Frontal cortex (tissue), 4 donors: Measurements from ENCODE around the gene GPR157. TPM values are rescaled to one million over a fixed set of nuclear protein-coding genes. Genes with fewer than 3 reads are reported as not detected.

Experiments used
- DNase-seq, 2 donors: peaks; one replicate each; pipeline ENCODE4 v3.0.0; 2012; ENCODE audit warnings: low spot score in 2 of 2
- FAIRE-seq: peaks from 2 replicates; lab custom pipeline; 2012; peaks lifted over from hg19 to GRCh38; lab: Jason Lieb, UNC
- total RNA-seq: library from RNA; depleted of rRNA; stranded (reverse); fragments of >200 nt; gene quantifications from one replicate; pipeline ENCODE4 v1.2.3, GENCODE V29; 2014
- donor health status: control.
- donor health status: control.
- donor health status: control.

GPR157 gene
- total RNA-seq, 1 donor from 2014 or later = 0.41 TPM

DNA sequence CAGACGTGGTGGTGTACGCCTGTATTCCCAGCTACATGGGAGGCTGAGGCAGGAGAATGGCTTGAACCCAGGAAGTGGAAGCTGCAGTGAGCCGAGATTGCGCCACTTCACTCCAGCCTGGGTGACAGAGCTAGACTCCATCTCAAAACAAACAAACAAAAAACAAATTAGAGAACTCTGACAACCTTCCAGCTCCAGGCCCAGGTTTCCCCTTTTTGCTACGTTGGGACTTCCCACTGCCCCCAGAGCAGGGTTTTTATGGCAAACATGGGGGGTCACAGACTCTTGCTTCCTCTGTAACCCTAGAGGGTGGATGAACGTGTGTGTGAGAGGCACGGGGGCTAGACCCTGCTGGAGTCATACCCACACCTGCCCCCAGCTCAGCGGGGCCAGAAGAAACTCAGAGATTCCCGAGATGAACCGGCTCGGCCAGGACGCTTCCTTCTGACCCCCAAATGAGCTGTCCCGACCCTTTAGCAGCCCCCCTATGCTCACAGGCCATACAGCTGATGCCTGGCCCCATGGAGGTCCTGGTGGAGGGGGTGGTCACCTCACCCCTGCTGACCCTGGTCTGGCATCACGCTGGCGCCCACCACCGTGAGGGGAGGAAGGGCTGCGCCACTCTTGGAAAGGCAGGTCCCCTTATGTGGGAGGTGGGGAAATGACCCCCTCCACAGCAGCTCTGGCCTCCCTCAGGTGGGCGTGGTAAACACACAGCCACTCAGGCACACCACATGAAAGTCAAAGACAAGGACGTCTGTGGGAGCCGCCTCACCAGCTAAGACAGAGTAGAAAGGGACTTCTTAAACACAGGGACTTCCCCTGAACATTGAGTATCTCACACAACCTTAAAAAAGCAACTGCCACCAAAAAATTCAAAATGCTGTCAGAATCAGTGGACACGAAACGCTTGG, 7.1 kb downstream of the GPR157 start:
- DNase-seq (no peak), FAIRE-seq (no peak)

DNA sequence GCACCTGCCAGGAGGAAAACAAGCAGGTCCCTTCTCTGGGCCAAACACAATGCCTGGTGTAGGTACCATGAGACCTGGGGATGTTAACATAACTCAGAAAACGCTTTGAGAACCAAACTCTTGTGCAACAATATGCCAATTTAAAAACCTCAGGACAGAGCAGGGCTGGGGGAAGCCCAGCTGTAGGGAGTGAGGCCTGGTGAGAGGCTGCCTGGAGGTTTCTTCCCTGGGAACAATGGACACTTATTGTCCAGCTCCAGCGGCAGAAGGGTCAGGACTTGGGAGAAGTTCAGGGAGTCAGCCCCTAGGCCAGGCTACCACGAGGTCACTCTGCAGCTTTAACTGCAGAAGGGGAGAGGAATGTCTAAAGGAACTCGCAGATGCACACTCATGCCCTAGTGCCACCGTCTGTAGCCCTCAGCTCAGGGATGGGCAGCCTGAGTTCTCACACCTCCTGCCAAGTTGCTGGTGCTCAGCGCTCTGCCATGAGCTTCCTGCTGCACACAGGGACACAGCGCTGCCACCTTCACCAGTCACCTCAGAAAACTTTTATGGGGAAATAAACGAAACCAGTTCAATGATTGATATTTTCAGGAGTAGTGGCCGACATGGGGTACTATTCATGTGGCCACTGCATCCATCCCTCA, 8.5 kb downstream of the GPR157 start:
- no peak for DNase-seq
- FAIRE-seq = no peak

DNA sequence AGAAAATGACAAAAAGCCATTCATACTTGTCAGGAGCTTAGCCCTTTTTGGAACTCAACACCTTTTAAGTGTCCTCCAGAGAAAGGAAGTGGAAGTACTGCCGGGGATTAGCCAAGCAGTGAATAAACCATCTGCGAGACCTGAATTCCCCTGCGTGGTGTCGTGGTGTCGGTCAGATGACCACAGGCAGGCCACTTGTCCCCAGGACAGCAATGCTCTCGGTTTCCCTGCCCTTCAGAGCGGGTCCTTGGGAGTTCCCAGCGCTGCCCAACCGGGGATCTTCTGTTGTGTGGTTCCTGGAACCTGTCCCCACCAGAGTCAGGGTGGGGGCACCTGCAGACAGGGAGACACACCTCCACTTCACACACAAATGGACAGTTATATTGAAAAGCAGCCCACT, 9.2 kb downstream of the GPR157 start:
- DNase-seq (no peak), FAIRE-seq (no peak)

DNA sequence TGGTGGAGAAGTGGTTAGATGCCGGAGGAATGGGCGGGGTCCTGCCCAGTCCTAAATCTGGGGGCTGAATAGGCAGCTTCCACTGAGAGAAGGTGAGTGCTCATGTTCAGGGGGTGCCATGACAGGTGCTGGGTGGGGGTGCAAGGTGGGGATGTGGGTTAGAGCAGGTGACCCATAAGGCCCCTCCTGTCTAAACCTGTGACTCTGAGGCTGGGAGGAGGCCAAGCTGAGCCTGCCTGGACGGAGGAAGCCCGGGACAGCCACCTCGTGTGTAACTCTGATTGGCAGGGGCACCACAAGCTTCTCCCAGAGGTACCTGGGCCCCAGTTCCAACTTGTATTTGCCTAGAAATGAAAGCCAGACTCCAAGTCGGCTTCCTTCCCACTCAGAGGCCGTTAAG, 10.7 kb downstream of the GPR157 start:
- FAIRE-seq (no peak), DNase-seq (no peak)

DNA sequence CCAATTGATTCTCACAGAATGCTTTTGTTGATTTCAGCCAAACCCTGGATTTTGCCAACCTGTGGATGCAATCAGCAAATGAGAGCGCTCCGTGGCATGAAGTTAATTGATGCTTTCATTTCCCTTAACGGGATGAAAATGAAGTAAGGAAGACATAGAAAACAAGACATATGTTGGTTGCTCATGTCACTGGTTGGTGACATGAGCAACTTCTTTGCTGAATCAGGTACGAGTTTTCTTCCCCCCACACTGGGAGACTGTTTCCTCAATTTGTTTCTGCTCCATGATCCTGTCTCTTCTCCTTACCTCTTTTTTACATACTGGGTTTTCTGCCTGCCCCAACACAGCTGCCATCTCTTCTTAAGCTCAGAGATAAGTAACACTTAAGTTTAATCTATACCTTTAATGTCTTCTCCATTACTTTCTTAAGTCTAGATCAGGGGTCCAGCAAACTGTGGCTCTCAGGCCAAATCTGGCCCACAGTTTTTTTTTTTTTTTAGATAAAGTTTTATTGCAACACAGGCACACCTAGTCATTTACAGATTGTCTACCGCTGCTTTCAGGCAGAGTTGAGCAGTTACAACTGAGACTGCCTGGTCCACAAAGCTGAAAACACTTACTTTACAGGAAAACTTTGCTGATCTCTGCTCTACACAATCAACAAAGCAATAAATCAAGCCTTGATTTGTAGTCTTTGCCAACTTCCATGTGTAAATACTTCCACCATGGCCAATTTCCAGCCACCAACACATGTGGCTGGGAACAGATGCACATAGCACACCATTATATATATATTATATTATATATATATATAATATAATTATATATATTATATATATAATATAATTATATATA, 13.3 kb downstream of the GPR157 start:
- FAIRE-seq (no peak), DNase-seq (no peak)

DNA sequence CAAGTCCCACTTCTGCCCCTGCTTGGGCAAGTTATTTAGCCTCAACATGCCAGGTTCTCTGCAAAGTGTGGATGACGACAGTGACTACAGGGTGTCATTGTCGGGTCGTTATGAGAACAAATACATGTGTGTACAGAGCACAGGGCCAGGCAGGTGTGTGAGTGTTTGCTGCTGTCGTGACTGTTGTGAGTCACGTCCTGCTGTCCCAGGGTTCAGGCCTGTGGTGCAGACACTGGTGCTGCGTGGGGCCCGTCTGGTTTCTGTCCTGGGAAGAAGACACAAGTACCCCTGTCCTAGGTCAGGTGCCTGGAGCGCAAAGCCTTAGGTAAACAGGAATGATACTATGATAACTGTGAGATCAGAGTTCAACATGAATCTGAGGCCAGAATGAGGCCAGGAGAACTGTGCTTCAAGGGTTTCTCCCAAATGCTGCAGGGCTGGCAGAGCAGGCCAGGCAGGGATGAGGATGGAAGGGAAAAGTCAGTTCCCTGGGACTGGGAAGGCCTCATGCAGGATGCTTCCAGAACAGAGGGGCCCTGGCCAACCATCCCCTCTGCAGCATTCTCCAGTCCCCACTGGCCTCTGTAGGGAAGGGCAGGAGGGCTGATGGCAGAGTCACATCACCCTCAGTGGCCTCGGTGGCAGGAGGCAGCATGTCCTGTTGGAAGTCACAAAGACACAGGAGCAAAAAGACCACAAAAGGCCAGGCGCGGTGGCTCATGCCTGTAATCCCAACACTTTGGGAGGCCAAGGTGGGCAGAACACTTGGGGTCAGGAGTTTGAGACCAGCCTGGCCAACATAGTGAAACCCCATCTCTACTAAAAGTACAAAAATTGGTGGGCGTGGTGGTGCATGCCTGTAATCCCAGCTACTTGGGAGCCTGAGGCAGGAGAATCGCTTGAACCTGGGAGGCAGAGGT, 15.7 kb downstream of the GPR157 start:
- FAIRE-seq (no peak), DNase-seq (no peak)

DNA sequence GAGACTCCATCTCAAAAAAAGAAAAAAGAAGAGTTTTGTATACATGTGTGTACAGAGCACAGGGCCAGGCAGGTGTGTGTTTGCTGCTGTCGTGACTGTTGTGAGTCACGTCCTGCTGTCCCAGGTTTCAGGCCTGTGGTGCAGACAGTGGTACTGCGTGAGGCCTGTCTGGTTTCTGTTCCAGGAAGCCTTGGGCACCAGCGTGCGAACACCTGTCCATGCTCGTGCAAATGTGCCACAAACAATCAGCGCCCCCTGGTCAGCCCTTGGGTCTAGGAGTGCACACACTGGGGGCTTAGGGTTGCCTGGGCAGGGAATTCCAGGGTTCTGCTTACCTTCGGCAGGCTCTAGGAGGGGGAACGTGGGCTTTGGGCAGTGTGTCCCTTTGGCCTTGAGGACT, 16.9 kb downstream of the GPR157 start:
- FAIRE-seq (no peak), DNase-seq (no peak)

DNA sequence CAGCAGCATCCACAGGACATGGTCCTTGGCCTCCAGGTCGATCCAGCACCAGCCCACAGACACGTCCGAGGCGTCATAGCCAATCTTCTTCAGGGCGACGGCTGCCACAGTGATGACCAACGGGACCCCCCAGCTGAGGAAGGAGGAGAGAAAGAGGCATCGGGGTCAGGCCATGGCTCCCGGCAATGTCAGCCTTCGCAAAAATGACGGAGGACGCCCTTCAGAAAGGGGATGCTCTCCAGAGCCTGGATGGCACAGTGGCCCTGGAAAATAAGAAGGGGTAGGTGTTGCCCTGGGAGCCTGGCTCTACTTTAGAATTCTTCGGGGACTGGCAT, 17.6 kb downstream of the GPR157 start:
- DNase-seq (no peak), FAIRE-seq (no peak)

DNA sequence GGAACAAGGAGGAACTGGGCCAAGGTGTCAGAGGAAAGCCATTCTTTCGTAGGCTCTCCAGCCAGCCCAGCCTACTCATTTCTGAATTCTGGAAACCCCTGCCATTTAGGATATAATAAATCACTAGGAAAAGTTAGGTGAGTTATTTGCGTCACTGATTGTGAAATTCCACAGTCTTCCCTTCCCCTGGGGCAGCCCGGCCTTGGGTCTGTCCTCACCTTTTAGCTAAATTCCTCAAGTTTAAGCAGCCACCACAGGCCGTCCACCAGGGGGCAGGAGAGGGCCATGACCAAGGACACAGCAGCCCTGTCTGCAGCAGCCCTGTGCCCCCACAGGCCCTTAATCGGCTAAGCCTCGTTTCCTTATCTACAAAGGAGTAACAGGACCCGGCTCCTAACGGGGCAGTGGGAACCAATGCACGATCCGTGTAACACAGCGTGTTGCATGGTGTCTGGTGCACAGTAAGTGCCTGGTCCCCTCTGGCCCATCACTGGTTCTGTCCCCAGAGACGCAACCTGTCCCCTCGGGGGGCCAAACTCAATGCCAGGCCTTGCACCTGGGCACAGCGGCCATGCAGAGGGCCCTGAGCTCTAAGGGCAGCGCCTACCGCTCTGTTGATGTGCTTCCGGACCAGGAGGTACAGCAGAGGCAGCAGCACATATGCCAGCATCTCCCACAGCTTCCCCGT, 18.1 kb downstream of the GPR157 start:
- DNase-seq (peak; percentile 46 to 80), FAIRE-seq (no peak)

DNA sequence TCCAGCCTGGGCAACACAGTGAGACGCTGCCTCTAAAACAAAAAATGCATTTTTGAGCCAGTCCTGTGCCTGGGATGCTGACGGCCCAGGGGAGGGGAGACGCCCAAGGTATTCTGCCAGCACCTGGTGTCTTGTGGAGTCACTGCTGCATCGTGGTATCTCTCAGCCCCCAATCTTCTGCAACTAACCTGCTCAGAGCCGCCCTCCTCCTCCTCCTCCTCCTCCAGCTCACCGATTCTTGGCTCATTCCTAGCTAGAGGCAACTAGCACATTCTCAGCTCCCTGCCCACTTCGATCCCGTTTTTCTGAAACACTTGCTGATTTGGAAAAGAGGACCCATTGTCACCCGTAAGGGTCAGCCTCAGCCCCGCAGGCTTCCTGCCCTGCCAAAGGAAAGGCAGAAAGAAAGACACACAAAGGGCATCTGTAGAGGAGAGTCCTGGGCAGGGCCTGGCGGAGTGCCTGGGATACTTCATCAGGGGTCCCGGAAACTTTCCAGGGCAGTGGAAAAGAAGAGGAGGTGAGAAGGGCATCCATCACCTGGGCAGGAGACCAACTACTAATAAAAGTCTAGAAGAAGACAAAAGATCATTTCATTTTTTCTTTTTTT, 20.7 kb downstream of the GPR157 start:
- DNase-seq = no peak
- FAIRE-seq = no peak

DNA sequence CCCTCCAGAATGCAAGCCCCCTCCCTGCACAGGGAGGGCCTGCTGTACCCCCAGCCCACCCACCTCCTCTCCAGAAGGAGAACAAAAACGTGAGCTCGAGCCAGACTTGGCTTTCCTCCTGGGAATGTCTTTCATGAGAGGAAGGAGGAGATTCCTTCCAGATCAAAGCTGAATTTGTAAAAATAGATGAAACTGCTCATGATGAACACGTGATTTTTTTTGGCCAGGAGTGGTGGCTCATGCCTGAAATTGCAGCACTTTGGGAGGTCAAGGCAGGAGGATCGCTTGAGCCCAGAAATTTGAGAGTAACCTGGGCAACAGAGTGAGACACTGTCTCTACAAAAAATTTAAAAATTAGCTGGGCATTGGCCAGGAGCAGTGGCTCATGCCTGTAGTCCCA, 21.8 kb downstream of the GPR157 start:
- DNase-seq (no peak), FAIRE-seq (no peak)

DNA sequence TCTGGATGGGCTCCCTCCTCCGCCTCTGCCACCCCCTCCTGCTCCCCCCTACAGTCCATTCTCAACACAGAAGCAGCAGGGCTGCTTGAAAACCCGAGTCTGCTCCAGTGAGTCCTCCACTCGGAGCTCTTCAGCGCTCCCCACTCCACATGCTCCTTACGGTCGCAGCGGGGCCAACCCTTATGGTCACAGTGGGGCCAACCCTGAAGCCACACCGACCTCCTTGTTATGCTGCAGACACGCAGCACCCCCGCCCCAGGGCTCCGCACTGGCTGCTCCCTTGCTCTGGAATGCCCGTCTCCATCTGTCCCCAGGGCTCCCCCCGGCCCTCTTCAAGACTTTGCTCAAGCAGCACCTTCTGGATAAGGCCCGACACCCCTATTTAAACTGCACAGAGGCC, 22.6 kb downstream of the GPR157 start:
- no peak for FAIRE-seq
- no peak for DNase-seq

DNA sequence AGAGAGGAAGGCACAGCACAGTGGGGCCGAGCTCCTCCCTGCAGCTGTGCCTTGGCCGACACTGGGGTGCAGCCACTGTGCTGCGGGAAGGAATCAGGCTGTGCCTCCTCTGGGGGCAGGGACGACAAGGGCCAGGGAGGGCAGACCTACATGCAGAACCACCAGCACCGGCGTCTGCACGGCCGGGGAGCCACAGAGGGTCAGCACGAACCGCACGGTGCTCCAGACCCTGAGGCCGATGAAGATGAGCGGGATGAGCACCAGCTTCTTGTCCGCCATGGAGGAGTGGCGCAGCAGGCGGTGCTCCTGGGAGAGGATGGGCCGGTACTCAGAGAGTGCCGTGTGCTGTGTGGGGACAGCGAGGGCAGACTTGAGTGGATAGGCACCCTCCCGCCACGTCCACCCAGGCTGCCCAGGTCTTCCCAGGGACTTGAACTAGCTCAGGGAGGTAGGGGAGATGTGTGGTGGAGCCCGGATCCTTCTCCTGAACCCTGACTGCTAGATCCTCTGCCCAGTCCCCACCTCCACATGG, 23.5 kb downstream of the GPR157 start:
- no peak for DNase-seq

DNA sequence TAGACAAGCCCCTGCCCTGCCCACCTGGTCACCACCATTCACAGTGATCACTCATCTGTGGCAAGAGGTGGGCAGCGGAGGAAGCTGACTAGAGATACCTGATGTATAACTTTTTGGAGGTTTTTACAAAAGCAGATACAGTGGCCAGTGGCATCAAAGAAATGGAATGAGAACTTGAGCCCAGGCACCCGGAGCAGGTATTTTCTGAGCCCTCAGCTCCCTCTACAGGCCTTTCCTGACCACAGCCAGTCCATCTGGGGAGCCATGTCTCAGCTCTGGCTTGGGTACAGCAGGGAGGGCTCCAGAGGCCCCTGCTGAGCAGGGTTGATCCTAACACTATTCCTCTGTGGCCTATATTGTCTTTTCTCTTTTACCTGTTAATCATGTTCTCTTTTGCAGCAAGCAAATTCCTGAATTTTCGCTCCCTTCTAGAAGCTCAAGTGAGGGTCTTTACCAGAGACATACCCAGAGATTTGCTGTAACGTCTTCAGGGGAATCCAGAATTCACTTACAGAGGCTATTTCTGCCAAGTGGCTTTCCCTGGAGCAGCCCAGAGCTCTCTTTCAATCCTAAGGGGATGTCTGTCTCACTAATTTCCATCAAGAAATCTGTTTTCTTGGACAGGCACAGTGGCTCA, 27.3 kb downstream of the GPR157 start:
- no peak for FAIRE-seq
- DNase-seq = peak; percentile 19 to 68

More for the DNA sequence above, 23.5 kb downstream of the GPR157 start:
- no peak for FAIRE-seq

DNA sequence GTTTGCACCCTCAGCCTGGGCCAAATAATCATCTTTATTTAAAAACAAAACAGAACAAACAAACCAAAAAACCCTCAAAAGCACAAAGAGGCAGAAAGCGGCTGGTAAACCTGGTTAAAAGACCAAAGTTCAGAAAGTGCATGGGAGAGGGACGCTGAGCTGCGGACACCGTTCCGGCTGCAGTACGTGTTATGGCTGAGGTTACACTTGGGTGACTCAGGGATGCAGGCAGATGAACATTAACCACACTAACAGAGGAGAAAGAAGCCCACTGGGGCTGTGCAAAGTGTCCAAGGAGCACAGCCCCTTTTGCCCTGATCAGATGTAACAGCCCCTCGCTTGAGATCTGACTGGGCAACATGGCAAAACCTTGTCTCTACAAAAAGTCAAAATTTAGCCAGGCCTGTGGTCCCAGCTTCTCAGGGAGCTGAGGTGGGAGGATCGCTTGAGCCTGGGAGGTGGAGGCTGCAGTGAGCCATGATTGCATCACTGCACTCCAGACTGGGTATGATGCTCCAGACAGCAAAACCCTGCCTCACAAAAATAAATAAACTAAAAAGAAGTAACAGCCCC, 28.3 kb downstream of the GPR157 start:
- FAIRE-seq (no peak), DNase-seq (no peak)

DNA sequence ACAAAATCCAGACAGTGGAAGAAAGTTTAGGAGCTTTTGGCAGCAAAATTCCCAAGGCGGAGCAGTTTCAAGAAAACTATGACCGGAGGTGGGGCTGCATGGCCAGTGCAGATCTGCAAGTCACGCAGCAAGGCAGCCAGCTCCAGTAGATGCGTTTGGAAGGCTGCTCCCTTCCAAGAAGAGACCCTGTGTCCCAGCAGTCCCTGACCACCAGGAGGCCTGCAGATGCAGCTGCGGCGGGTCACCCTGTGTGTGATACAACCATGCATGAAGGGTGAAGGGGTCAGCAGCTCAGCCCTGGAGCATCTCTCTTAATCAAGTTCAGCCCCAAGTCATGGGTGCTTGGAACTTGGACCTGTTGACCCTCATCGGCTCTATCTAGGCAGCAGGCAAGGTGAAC, 29.3 kb downstream of the GPR157 start:
- DNase-seq (no peak), FAIRE-seq (no peak)

DNA sequence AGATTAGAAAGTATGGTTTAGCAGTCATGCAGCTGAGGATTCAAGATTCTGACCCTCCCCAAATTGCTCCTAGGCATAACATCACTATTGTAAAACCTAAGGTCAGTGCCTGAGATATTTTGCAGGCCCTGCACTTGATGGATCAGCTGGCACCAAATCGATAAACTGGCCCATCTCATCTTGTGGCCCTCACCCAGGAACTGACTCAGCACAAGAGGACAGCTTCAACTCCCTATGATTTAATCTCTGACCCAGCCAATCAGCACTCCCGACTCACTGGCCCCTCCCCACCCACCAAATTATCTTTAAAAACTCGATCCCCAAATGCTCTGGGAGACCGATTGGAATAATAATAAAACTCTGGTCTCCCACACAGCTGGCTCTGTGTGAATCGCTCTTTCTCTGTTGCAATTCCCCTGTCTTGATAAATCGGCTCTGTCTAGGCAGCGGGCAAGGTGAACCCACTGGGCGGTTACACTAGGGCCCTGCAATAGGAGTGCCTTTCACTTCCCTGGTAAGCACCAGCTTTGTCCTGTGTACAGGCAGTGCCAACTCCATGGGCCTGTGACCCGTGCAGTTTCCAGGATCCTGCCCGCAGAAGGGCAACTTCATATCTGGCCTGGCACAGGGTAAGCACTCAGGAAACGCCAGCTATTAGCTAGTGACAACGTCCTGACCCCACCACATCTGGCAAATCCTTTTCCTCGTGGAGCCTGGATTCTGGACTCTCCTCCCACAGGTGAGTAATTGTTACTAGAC, 30.8 kb downstream of the GPR157 start:
- no peak for FAIRE-seq
- DNase-seq = no peak
